ENCODE data around the gene PABPN1L.

PABPN1L gene

DNA sequence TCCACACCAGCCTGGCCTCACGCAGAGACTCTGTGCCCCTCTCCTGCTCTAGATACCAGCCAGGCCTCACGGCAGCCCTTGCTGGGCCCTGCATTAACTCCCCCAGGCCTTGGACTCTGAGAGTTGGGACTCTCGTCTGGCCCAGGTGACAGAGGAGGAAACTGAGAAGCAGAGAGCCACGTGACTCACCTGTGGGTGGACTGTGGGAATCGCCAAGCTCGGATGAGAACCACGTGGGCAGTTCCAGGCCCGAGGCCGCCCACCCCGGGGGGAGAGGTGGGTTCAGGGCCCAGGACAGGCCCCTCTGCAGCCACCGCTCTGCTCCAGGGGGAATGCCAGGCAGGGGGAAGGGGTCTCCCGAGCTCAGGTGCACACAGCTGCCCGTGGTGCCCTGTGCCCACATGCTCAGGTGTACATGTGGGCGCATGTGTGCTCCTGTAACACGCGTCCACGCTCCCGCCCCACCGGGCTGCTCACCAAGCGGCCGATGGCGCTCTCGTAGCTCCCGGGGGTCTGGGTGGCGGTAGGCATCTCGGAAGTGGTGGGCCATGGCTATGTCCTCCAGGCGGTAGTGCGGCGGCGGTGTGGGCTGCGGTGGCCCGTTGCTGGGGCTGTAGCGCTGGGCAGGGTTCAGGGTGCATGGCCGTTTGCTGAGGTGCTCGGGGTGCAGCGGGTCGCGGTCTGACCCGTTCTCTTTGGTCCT, 18.3 kb upstream of the PABPN1L start:
- in situ Hi-C loops (cut with HindIII; ENCODE audit: low sequenced_read_pairs), result no loop called here

DNA sequence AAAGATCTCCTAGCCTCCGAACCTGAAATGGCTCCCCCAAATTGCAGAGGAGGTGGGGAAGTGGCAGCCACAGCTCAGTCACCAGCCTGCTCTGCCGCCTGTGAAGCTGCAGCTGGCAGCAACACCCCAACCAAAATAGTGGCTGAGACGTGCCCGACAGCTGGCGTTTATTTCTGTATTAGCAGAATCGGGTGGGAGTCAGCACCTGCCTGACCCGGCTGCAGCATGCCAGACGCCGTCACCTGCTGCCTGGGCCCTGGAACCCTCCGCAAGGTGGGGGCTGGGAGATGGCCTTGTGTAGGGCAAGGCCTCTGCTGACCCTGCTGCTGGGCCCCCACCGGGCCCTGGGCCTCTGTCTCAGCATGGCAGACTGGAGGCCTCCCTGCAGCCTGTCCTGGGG, 17.5 kb upstream of the PABPN1L start:
- in situ Hi-C loops (cut with HindIII; ENCODE audit: low sequenced_read_pairs), result no loop called here

DNA sequence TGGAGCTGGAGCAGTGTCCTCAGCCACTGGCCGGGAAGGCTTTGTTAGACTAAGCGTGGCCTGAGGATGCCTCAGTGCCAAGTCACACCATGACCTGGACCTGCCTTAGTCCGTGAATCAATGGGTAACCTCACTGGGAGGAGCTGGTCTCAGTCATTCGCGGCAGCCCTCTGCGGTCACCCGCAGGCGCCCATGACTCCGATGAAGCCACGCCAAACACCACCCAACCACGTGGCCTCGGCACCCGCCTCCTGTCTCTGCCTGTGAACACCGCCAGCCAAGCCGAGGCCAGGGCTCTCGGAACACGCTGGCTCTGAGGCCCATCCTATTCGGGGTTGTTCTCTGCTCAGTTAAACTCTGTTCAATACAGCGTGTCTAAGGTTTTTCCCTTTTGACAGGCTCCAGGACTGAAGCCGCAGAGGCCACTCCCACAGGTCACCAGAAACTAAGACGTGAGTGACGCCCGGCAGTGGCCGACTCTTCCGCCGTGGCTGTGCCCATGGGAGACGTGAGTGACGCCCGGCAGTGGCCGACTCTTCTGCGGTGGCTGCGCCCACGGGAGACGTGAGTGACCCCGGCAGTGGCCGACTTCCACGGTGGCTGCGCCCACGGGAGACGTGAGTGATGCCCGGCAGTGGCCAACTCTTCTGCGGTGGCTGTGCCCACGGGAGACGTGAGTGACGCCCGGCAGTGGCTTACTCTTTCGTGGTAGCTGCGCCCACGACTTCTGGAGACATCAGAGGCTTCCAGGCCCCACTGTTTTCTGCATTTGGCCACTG, 16.8 kb upstream of the PABPN1L start:
- in situ Hi-C loops (cut with HindIII; ENCODE audit: low sequenced_read_pairs), result no loop called here

DNA sequence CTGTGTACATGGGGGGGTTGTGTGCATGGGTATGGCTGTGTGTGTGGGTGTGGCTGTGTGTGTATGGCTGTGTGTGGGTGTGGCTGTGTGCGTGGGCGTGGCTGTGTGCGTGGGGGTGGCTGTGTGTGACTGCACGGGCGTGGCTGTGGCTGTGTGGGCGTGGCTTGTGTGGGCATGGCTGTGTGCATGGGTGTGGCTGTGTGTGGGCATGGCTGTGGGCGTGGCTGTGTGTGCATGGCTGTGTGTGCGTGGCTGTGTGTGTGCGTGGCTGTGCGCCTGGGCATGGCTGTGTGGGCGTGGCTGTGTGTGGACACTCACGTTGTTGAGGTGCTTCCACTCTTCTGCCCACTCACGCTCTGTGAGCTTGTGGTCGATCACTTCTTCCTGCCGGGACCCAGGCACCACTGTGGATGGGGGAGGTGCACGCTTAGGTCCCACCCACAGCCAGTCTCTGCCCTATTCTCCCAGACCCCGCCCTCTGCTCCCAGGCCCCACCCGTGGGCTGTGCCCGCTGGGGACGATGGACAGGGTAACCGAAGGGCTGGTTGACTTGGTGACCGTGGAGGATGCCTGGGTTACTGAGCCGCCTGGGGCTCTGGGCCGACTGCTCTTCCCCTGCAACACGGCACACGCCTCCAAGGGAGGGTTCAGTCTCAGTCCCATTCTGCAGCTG, 16.0 kb upstream of the PABPN1L start:
- in situ Hi-C loops (cut with HindIII; ENCODE audit: low sequenced_read_pairs), result no loop called here

DNA sequence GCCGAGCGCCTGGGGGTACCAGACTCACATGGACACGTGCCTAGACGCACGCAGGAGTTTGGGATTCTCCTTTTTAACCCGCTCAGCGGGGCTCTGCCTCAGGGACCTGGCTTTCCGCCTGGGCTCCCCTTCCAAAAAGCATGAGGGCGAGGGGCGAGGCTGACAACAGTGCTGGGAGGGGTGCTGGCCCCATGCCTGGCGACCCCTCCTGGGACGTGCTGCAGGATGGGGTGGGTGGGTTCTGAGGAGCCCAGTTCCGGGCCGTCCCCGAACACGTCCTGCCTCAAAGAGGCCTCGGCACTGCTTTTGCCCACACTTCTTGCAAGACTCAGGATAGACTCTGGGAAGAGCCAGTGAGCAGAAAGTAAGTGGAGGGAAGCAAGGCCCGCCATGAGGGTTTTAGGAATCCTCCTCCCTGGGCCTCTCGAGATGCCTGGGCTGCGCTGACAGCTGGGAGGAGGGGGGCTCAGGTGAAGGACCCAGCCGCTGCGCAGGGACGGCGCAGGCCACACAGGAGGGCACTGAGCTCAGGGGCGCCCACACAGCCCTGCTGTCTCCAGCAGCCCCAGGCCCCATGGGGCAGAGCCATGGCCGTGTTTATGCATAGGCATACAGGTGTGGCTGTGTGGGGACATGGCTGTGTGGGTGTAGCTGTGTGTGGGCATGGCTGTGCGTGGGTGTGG, 15.4 kb upstream of the PABPN1L start:
- in situ Hi-C loops (cut with HindIII; ENCODE audit: low sequenced_read_pairs), result no loop called here

DNA sequence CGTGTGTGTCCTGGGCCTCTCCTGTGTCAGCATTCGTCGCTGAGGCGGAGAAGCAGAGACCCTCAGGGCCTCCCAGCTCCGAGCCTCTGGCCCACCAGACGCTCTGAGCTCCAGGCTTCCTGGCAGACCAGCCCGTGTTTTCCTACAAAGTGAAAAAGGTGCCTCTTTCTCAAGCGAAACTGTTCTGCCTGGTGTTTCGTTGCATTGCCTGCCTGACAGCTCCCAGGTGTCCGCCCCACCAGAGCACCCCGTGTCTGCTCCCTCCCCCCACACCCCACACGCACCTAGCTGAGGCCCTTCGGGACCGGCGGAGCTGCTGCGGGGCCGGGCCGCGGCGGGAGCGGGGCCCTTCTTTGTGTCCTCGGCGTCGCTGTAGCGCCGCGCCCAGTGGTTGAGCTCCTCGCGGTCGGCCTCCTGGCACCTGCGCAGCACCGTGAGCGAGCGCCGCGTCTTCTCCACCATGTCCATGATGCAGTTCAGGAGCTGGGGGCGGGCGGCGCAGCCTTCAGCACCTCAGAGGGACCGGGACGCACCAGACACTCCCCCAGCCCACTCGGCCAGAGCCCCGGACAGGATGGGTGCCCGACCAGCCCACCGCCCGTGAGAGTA, 14.7 kb upstream of the PABPN1L start:
- in situ Hi-C loops (cut with HindIII; ENCODE audit: low sequenced_read_pairs), result no loop called here

DNA sequence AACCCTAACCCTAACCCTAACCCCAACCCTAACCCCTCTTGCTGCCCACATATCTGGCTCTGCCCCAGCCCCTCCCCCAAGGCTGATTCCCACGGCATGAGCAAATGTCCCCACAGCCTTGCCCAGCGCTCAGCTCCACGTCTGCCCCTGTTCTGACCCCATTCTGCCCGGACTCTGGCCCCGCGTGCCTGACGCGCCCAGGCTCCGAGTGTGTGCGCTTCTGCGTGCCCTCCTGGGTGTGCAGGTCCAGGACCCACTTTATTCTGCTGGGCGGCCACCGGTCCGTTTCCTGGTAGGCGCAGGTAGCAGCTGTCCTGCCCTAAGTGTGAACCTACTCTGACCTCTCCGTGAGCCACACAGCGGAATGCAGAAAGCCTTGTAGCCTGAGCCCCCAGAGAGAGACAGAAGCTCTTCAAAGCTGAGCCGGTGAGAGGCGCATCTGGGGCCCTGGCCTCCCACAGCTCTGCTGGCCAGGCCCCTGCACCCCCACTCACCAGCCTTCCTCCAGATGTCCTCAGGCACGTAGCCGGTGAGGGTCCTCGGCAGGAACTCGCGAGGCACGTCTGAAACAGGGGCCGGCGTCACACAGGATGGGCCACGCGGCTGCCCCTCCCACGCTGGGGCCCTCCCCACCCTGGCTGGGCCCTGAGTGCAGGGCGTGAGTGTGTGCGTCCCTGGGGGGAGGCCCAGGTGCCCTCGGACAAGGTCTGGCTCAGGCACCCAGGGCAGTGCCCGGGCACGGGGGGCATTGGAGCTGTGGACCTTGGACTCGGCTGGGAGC, 14.0 kb upstream of the PABPN1L start:
- in situ Hi-C loops (cut with HindIII; ENCODE audit: low sequenced_read_pairs), result no loop called here

DNA sequence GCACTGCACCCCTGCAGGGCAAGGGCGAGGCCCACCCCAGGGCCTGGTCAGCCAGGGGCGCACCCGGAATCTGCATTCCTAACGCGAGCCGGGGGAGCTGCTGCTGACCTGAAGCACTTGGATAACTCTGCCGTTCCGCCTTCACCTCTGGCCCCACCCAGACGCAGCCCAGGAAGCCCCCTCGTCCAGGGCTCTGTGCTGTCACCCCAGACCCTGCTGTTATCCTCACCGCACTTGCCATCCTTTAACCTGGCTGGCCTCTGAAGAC, 13.3 kb upstream of the PABPN1L start:
- in situ Hi-C loops (cut with HindIII; ENCODE audit: low sequenced_read_pairs), result no loop called here

DNA sequence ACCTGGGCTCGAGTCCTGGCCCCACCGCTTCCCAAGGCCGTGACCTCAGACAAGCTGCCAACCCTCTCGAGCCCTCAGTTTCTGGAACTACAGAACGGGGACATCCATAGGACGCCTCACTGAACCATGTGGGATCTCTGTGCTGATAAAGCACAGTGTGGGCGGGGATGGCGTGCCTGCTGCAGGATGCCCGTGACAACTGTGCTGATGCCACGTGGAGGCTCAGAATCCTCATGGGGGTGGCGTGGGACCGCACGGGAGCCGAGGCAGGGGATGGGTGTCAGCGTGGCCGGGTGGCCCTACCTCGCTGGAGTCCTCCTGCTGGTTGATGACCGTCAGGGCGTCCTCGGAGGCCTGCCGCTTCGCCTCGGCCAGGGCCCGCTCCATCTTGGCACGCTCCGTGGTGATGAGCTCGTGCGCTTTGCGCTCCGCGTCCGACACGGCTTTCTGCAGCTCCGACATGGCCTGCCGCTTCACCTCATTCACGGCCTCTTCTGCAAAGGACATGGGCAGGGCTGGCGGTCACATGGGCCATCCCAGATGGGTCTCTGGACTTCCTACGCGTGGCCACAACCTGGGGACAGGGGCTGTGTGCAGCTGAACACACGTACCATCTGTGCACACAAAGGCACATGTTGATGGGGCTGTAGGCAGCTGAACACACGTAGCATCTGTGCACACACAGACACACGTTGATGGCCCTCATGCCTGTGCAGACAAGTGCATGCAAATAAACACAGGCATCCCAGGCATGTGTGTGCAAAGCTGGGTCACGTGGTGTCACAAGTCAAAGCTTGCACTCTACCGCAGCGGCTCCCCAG, 12.7 kb upstream of the PABPN1L start:
- in situ Hi-C loops (cut with HindIII; ENCODE audit: low sequenced_read_pairs), result no loop called here

DNA sequence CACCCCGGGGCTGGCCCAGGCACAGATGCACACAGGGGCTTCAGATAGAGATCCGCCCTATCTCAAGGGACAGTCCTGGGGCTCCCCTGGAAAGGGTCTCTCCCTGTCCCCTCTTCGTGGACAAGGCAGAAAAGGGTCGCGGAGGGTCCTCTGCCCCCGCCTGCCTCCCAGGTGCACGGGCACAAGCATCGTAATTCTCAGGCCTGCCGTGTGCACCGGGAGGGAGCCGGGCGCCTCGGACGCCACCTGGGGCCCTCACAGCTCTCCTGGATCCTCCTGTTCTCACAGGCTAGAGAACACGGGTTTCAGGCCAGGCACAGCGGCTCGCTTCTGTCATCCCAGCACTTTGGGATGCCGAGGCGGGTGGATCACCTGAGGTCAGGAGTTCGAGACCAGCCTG, 11.9 kb upstream of the PABPN1L start:
- in situ Hi-C loops (cut with HindIII; ENCODE audit: low sequenced_read_pairs), result no loop called here

DNA sequence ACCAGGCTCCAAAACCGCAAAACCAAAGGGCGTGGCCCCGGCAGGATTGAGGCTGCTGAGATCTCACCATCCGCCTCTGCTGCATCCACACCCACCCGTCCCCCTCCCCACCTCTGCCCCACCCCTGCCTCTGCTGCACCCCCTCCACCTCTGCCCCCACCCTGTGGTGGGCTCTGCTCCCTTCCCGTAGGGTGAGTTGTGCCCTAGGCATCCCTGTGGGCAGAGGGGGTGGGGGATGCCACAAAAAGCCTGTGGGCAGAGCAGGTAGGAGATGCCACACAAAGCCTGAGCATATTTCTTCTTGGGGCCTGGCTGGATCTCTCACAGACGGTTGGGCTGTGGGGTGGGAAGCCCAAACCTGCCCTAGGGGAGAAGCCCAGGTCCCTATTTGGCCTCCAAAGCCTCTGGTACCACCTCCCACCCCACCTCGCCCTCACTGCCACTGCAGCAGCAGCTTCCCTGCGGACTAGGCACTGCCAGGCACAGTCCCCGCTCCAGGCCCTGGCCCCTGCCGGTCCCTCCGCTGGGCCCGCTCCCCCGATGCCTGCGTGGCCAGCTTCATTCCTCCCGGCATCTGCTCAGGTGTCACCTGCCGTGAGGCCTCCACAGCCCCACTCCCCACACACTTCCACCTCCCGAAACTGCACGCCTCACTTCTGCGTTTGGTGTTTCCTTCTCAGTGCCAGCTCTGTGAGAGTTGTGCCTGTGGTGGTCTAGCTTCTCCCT, 11.3 kb upstream of the PABPN1L start:
- in situ Hi-C loops (cut with HindIII; ENCODE audit: low sequenced_read_pairs), result no loop called here

DNA sequence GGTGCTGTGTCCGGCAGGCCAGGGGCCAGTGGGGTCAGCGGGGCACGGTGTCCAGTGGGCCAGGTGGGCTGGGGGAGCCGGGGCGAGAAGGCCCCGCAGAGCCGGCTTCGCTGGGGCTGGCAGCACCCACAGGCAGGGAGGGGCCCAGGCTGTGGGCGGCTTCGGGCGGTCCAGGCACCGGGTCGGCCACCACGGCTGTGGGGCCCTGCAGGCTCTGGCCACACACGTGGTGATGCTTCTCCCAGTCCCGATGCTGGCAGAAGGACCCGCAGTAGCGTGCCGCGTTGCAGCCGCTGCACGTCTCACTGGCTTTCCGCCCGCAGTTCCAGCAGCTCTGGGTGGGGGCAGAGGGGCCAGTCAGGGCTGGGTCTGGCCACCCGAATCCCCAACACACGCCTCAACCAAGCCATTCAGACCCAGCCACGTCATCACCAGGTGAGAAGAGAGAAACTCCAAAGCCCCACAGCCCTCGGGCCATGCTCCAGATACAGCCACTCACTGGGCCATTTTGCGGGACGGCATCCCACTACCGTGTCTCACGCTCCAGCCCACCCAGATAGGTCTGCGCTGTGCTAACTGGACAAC, 10.6 kb upstream of the PABPN1L start:
- in situ Hi-C loops (cut with HindIII; ENCODE audit: low sequenced_read_pairs), result no loop called here

DNA sequence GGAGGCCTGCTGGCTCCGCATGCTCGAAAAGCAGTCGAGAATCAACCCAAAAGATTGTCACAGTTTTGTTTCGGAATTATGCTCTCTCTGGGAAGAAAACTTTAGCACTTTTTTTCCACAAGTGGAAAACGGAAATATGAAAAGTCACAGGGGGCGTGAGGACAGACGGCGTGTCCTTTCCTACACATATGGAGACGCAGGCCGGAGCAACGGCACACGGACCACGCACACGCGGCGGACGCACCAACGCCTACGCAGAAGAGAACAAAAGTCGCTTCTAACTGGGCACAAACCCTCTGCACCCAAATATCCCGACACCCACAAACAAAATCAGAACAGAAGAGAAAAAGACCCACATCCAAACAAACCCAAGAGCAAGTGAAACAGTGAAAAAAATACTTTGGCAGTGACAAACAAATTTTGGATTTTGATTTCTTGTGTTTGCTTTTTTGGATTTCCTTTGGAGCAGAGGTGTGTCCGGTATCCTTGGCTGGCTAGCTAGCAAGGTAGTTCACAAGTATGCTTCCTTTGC, 9.3 kb upstream of the PABPN1L start:
- in situ Hi-C loops (cut with HindIII; ENCODE audit: low sequenced_read_pairs), result no loop called here

DNA sequence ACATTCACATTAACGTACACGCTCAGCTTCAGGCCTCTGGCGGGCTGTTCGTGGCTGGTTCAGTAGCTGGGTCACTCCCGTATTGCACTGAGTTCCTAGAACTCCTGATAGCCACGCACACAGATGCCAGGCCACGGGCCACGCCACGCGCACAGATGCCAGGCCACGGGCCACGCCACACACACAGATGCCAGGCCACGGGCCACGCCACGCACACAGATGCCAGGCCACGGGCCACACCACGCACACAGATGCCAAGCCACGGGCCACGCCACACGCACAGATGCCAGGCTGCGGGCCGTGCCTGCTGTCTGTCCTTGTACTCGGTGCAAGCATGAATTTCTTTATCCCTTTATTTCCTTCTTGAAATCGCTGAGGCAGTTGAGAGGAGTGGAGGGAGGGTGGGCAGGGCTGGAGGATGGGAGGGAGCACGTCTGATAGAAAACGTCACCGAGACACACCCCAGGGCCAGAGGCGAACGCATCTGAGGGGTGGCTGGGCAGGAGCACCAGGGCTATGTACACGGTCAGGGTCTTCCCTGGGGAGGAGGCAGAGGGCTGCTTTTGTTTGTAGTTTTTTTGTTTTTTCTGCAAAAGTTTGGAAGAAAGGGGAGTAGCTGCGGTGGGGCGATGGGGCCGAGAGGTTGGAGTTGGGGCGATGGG, 8.6 kb upstream of the PABPN1L start:
- in situ Hi-C loops (cut with HindIII; ENCODE audit: low sequenced_read_pairs), result loop anchor here (25.0 kb wide), 1 partner anchor 113 kb away; no protein-coding TSS in a partner anchor

DNA sequence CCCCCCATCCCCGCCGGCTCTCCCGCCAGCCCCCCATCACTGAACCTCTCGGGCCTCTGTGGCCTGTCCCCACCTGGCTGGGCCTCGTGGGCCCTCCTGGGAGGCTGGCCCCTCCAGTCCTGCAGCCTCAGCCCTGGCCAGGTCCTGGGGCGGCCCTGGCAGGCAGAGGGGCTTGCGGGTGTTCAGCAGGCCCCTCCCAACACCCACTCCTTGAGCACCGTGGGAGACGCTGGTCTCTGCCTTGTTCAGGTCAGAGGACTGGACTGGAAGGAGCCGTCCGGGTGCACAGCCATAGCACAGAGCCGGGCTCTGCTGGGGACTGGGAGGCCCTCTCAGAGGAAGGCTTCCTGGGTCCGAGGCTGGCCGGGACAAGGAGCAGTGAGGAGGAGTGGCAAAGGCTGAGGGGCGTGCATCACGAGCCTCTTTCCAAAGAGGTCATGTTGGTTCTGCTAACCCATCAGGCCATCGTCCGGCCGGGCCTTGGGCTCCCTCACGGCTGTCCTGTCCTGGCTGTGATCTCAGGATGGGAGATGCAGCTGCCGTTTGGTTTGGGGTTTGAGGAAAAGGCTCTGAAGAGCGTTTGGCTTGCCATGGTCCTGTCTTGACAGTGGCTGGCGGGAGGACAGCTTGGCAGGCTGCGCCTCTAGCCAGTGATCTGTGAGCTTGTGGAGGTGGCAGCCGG, 6.3 kb upstream of the PABPN1L start:
- in situ Hi-C loops (cut with HindIII; ENCODE audit: low sequenced_read_pairs), result loop anchor here (25.0 kb wide), 1 partner anchor 110 kb away; no protein-coding TSS in a partner anchor

DNA sequence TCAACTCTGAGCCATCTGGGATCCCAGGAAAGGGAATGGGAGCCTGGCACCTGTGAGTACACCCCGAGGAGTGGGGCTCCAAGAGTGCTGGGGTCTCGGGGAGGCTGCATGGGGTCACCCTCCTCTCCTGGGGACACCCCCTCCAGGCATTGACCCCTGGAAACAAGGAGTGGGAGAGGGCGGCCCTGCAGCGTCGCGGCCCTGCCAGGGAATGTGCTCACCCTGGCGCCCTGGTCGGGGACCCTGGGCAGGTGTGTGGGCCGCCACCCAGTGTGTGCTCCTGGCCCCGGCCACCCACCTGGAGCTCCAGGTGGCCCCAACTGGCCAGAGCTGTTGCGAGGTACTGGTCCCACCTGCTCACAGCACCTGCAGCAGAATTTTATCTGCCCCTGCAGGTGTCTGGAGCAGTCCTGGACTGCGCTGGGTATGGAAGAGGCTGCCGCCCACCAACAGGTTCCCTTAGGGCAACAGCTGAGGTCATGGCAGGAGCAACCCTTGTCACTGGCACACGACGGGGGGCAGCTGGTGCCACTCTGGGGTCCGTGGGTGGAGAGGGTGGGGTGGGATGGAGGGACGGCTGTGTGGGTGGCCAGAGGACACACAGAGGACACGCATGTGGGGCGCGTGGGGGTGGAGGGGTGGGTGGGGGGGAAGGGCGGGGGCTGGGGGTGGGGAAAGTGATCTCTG, 5.4 kb upstream of the PABPN1L start:
- in situ Hi-C loops (cut with HindIII; ENCODE audit: low sequenced_read_pairs), result loop anchor here (25.0 kb wide), 1 partner anchor 110 kb away; no protein-coding TSS in a partner anchor
